ENCODE data around the gene SNX33.
"Not testable (repeated sequence)": the region's sequence is repeated elsewhere in the genome, so short reads cannot be mapped to it uniquely, and the experiment has no call there.

Gene SNX33

GRCh38 chr15:75701071-75702003 lies 53.6 kb downstream of the SNX33 start:
- DNase-seq: not testable (repeated sequence)

DNA sequence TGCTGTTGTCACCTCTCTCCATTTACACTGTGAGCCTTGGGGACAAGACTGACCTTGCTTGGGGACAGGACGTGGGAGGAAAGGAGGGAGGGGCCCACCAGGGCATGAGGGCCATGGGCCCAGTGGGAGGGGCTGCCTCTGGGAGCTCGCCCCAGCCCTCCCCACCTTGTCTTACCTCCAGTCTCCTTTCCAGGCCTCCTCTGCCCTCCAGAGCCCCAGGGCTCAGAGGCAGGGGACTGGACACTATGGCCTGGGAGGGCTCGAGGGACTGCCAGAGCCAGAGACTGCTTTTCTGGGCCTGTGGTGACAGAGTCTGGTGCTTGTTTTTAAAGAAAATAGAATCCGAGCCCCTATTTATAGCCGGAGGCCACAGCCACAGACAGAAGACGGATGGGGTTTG lies 54.7 kb downstream of the SNX33 start:
- DNase-seq: no peak

DNA sequence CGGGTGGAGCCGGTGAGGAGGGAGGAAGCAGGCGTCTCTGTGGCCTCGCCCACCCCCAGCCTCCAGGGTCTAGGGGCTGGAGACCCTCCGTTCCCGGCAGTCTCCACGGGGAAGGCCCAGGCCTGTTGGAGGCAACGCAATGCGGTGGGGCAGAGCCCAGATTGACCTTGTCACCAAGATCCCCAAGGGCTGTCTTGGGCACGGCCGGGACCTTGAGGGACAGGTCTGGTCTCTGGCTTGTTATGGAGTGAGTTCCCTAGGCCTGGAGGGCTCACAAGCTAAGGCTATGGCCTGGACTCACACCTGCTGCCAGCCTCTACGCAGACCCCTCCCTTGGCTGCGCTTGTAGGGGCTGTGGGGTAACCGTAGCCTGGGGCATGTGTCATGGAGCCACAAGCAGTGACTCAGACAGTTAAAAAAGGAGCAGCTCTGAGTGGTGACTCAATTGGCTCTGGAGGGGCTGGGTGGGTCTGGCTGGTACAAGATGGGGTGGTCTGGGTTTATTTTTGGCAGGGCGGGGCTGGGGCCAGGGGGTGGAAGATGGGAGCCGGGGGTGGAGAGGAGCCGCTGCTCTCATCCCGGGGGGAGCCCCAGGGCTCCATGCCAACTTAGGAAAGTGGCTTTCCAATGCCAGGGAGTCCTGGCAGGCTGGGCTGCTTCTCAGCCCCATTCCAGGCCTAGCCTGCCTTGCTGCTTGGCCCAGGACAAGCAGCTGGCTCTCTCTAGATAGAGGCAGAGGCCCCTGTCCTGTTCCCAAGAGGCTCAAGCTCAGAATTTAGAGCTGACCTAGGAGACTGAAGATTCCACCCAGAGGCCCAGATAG lies 55.9 kb downstream of the SNX33 start:
- DNase-seq: not testable (repeated sequence)

DNA sequence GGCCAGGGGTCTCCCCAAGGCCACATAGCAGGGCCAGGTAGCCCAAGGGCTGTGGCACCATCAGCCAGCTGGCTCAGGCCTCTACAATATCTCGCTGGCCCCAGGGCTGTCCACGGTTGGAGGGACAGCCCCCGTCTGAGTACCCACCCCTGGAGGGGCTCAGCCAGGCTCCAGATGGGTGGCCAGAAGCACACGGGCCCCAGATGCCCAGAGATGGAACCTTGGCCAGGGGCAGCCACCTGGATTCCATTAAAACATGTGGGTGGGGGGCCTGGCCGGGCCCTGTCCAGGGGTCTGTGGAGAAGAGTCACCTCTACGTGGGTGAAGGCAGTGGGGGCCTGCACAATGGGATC lies 56.5 kb downstream of the SNX33 start:
- DNase-seq: no peak

DNA sequence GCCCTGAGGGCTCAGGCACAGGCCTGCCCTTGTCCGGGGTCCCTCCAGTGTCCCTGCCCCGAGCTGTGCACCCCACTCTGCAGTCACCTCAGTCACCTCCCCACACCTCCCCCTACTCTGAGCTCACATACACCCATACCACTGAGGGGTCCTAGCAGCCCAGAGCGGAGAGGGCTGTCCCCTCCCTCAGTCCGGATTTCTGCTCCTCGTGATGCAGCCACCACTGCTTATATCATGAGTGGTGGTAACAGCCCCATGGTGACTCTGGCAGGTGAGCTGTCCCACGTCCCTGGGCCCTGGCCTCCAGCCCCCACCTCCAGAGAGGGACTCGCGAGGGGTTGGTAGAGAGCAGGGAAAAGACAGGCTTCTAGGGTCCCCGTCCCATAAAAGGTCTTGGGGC lies 56.9 kb downstream of the SNX33 start:
- no peak for DNase-seq

DNA sequence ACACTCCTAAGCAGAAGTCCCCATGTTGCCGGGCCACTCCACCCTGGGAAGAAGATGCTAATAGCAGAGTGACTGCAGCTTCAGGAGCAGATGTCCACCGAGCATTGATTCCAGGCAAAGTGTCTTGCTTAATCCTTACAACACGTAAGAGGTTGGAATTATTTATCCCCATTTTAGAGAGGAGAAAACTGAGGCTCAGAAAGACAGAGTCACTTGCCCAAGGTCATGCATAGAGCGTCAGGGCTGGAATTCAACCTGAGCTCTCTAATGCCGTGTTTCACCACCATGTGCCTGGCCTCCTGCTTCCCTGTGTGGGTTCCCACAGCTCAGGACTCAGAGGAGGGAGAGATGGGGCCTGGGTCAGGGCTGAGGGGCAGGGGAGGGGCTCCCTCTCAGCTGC lies 57.7 kb downstream of the SNX33 start:
- not testable (repeated sequence) for DNase-seq

DNA sequence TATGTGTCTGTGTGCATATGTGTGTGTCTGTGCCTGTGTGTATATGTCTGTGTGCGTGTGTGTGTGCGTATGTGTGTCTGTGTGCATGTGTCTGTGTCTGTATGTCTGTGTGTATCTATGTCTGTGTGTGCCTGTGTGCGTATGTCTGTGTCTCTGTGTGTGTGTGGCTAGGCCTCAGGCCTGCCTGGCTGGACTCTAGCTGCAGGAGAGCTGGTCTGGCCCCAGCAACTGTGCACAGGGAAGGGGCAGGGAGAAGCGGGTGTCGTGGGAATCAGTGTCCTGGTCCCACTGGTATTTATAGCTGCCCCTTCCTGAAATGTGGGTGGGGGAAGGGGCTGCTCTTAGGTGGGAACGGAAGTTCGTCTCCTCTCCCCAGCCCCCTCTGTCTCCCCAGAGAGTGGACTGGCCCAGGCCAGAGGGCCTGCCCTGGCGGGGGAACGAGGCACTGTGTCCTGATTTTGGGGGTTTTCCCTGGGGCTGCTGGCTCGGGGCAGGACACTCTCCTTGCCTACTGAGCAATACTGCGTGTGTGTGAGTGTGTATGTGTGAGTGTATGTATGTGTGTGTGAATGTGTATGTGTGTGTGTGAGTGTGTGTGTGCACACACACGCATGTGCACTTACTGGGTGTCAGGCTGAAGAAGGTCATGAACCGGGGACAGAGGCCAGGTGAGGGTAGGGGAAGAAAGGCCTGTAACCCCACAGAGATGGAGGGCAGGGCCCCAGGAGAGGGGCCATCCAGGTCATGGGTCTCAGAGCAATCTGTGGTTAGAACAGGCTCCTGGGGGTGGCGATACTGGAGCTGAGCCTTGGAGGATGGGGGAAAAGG lies 58.4 kb downstream of the SNX33 start:
- no peak for DNase-seq

DNA sequence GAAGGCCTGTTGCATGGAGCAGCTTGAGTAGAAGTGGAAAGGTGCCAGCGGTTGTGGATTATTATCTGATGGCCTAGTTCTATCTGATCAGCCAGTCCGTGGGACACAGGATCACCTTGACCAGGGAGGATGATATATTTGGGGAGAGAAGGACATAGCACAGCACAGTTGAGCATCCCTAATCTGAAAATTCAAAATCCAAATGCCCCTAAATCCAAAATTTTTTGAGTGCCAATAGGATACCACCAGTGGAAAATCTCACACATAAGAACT lies 58.9 kb downstream of the SNX33 start:
- DNase-seq: no peak

GRCh38 chr15:75709458-75709857 lies 61.7 kb downstream of the SNX33 start:
- DNase-seq: peak; percentile 61 to 66

DNA sequence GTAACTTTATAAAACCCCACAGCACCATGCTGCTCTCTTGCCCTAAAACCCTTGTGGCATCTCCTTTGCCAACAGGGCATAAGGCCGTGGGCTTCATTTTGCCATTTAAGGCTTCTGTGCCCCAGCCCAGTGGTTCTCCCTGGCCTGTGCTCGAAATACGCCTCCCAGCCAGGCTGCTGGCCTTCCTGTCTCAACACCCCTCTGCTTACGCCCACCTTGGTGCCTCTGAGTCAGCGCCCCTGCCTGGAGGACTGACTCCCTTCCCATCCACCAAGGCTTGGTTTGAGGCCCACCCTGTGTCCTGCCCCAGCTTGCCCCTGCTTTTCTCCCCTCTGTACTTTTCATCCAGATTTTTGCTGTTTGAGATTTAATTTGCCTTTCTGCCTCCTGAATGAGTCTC lies 63.2 kb downstream of the SNX33 start:
- DNase-seq: not testable (repeated sequence)

DNA sequence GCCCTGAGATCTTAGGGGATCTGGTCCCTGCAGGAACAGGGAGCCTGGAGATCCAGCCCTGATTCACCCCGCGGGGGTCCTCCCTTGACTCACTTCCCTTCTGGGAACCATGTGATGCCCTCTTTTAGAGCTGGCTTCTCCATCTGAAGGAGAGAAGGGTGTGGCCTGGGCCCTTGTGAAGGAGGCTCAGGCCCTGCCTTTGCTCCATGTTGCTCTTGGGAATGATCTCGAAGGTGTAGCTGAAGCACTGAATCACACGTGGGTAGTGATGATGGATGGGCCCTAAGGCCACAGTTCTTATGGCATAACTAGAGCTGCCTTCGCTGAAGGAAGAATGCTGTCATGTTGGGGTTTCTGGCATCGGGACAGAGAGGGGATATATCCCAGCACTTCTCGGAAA lies 63.8 kb downstream of the SNX33 start:
- not testable (repeated sequence) for DNase-seq

All from SHP77 (cell line).